IPS DF 4.7 (cell line): Measurements from ENCODE around the gene PTGR3.

Experiments
- DNase-seq: peaks from one replicate; pipeline ENCODE4 v3.0.0-alpha.2; 2013; ENCODE audit warnings: low spot score; ENCODE audit errors: extremely low read depth

PTGR3 gene

GRCh38 chr18:75215663-75216062 is 6.7 kb upstream of the PTGR3 start:
- no peak for DNase-seq

- DNase-seq = no peak
These were observed 6.0 kb upstream of the PTGR3 start for GRCh38 chr18:75214766-75215510.

- no peak for DNase-seq
These were observed 5.4 kb upstream of the PTGR3 start for GRCh38 chr18:75214332-75214690.

- no peak for DNase-seq
These were observed 4.8 kb upstream of the PTGR3 start for GRCh38 chr18:75213611-75214331.

- no peak for DNase-seq
These were observed 3.8 kb upstream of the PTGR3 start for GRCh38 chr18:75212751-75213090.

- no peak for DNase-seq
These were observed 3.2 kb upstream of the PTGR3 start for GRCh38 chr18:75211953-75212750.

- DNase-seq = no peak
These were observed 2.6 kb upstream of the PTGR3 start for GRCh38 chr18:75211626-75211952.

- no peak for DNase-seq
These were observed 2.2 kb upstream of the PTGR3 start for GRCh38 chr18:75211002-75211621.

GRCh38 chr18:75210274-75211001 is 1.5 kb upstream of the PTGR3 start, which contains the start of gene TSHZ1:
Gene TSHZ1 (plus strand): TSS chr18:75210797. CDS start chr18:75211877, 1,080 bp downstream.
- DNase-seq = no peak

GRCh38 chr18:75209951-75210258 is 966 bp upstream of the PTGR3 start:
- DNase-seq = no peak

- DNase-seq = no peak
These were observed 157 bp downstream of the PTGR3 start for GRCh38 chr18:75208836-75209128.

GRCh38 chr18:75208155-75208835 is 644 bp downstream of the PTGR3 start:
- no peak for DNase-seq

- DNase-seq = no peak
These were observed 1.4 kb downstream of the PTGR3 start for GRCh38 chr18:75207310-75208154.

- no peak for DNase-seq
These were observed 2.3 kb downstream of the PTGR3 start for GRCh38 chr18:75206452-75207309.

GRCh38 chr18:75205514-75206132 is 3.3 kb downstream of the PTGR3 start:
- no peak for DNase-seq

GRCh38 chr18:75204732-75205513 is 4.0 kb downstream of the PTGR3 start:
- no peak for DNase-seq

GRCh38 chr18:75204269-75204731 is 4.6 kb downstream of the PTGR3 start:
- DNase-seq = no peak
